DND-41 (cell line): ENCODE results near the gene UTP15.

Experiments used
- ATAC-seq: fragments of 200-7000 bp; cut with Tn5 transposase; 3 replicates; pipeline ENCODE4 v1.9.1; 2021; ENCODE audit warnings: low read depth; ENCODE audit not compliant: insufficient read depth
- DNase-seq: peaks from one replicate; pipeline ENCODE4 v3.0.0-alpha.2; 2020
- H2AFZ ChIP-seq: 2 replicates; pipeline ENCODE4 v1.6.0; 2012; ENCODE audit warnings: low read depth, low read length
- H3K27ac ChIP-seq: 2 replicates; pipeline ENCODE4 v1.5.1; 2012; ENCODE audit warnings: low read length, inconsistent platforms
- H3K27me3 ChIP-seq: fragments of 200-600 bp; sonication (generic); 2 replicates; pipeline ENCODE4 v1.6.0; 2012; ENCODE audit warnings: low read length, mild to moderate bottlenecking, inconsistent platforms; ENCODE audit not compliant: insufficient read depth, poor library complexity
- H3K36me3 ChIP-seq: 2 replicates; pipeline ENCODE4 v1.5.1; 2012; ENCODE audit warnings: low read length, inconsistent platforms; ENCODE audit not compliant: insufficient read depth
- H3K4me1 ChIP-seq: 2 replicates; pipeline ENCODE4 v1.5.1; 2012; ENCODE audit warnings: mild to moderate bottlenecking, low read length; ENCODE audit not compliant: insufficient read depth
- H3K4me2 ChIP-seq: 2 replicates; pipeline ENCODE4 v1.6.0; 2012; ENCODE audit warnings: mild to moderate bottlenecking, moderate library complexity, low read length, inconsistent platforms; ENCODE audit not compliant: insufficient read depth
- H3K4me3 ChIP-seq, 2 experiments: fragments of 200-600 bp in 1 of 2; shearing (Covaris generic) in 1 of 2; 2 replicates each; pipeline ENCODE4 v1.5.1; 2012 to 2016; ENCODE audit warnings: inconsistent platforms in 2 of 2, low read length in 2 of 2, mild to moderate bottlenecking in 2 of 2, low read depth in 1 of 2, moderate library complexity in 1 of 2
- H3K79me2 ChIP-seq: 2 replicates; pipeline ENCODE4 v1.6.0; 2012; ENCODE audit warnings: low read length, inconsistent platforms; ENCODE audit not compliant: insufficient read depth
- H3K9ac ChIP-seq: 2 replicates; pipeline ENCODE4 v1.6.0; 2012; ENCODE audit warnings: low read depth, mild to moderate bottlenecking, inconsistent platforms, low read length, moderate library complexity
- H3K9me3 ChIP-seq: 2 replicates; pipeline ENCODE4 v1.5.1; 2012; ENCODE audit warnings: low read length, moderate library complexity, mild to moderate bottlenecking, inconsistent platforms; ENCODE audit not compliant: insufficient read depth, severe bottlenecking
- H4K20me1 ChIP-seq: 2 replicates; pipeline ENCODE4 v1.6.0; 2012; ENCODE audit warnings: low read length; ENCODE audit not compliant: insufficient read depth
- EZH2 ChIP-seq: IDR thresholded peaks from 3 replicates; pipeline ENCODE4 v1.6.1; 2012; ENCODE audit warnings: borderline replicate concordance, low read depth, mild to moderate bottlenecking, moderate library complexity, low read length, inconsistent platforms; ENCODE audit not compliant: severe bottlenecking
- TF ChIP-seq, protein P1 (sequence below): IDR thresholded peaks from 2 replicates; pipeline ENCODE4 v1.5.1; 2012; ENCODE audit warnings: borderline replicate concordance, low read length, moderate library complexity, mild to moderate bottlenecking; ENCODE audit not compliant: poor library complexity, severe bottlenecking; ENCODE audit errors: extremely low read depth

UTP15 gene

DNA sequence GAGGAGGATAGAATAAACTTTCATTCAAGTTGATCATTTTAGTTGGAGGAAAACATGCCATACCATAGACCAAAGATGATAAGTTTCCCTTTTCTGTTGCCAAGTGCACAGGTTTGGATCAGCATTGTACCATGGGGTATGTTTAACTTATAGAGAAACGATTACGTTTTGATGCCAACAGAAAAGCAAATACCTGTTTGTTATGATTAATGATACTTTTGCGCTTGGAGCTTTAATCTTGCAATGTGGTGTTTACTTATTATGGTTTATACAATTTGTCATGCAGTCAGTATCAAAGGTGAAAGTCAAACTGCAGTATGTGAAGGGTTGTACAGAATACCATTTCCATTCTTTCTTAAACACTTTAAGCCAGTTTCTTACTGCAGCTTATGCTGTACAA is 47.3 kb downstream of the UTP15 start:
- no peak for TF ChIP-seq EZH2
- TF ChIP-seq, protein P1, sequence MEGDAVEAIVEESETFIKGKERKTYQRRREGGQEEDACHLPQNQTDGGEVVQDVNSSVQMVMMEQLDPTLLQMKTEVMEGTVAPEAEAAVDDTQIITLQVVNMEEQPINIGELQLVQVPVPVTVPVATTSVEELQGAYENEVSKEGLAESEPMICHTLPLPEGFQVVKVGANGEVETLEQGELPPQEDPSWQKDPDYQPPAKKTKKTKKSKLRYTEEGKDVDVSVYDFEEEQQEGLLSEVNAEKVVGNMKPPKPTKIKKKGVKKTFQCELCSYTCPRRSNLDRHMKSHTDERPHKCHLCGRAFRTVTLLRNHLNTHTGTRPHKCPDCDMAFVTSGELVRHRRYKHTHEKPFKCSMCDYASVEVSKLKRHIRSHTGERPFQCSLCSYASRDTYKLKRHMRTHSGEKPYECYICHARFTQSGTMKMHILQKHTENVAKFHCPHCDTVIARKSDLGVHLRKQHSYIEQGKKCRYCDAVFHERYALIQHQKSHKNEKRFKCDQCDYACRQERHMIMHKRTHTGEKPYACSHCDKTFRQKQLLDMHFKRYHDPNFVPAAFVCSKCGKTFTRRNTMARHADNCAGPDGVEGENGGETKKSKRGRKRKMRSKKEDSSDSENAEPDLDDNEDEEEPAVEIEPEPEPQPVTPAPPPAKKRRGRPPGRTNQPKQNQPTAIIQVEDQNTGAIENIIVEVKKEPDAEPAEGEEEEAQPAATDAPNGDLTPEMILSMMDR = no peak
- ATAC-seq (no peak), DNase-seq (no peak)
- no peaks in the 10 kb centered on the region for H3K36me3 ChIP-seq
- H3K79me2 ChIP-seq = no peaks in the 10 kb centered on the region
- no peaks in the 10 kb centered on the region for H3K4me1 ChIP-seq
- no peak overlapping the region for H3K27ac ChIP-seq
- H2AFZ ChIP-seq = no peak overlapping the region
- H3K9me3 ChIP-seq = no peaks in the 10 kb centered on the region
- H3K27me3 ChIP-seq = peaks cover 2% of the 10 kb centered on the region
- no peaks in the 10 kb centered on the region for H4K20me1 ChIP-seq
- H3K4me2 ChIP-seq = no peak overlapping the region
- no peak overlapping the region for H3K9ac ChIP-seq
- H3K4me3 ChIP-seq = no peak overlapping the region

- H3K4me1 ChIP-seq = no peaks in the 10 kb centered on the region
- H3K4me3 ChIP-seq = no peak overlapping the region
- H2AFZ ChIP-seq = no peak overlapping the region
- no peak for TF ChIP-seq EZH2
- TF ChIP-seq, protein P1 = no peak
- H3K36me3 ChIP-seq = no peaks in the 10 kb centered on the region
- H3K9me3 ChIP-seq = no peaks in the 10 kb centered on the region
- ATAC-seq = no peak
- no peak for DNase-seq
- H3K27me3 ChIP-seq = peaks cover 2% of the 10 kb centered on the region
- H4K20me1 ChIP-seq = no peaks in the 10 kb centered on the region
- H3K79me2 ChIP-seq = no peaks in the 10 kb centered on the region
- H3K27ac ChIP-seq = no peak overlapping the region
- no peak overlapping the region for H3K9ac ChIP-seq
- no peak overlapping the region for H3K4me2 ChIP-seq
Observed at GRCh38 chr5:73615085-73615484, 49.5 kb downstream of the UTP15 start.

DNA sequence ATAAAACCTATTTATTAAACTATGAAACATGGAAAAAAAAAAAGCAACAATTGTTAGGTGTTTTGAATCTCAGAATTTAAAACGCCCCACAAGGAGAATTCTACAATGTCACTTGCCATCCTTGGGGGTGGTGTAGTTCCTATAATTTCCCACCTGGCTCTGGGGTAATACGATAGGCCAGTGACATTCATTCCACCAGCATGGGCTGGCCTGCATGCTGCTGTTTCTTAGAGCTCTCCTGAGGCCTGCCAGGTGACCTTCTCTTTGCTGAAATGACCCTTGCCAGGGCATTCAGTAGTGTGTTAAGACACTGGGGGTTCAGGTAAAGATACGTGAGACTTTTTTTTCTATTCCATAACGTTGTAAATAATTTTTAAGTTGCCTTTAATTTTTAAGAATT is 50.4 kb downstream of the UTP15 start:
- H4K20me1 ChIP-seq = no peaks in the 10 kb centered on the region

More for the DNA sequence above, 50.4 kb downstream of the UTP15 start:
- Histone ChIP-seq H3K4me3 (no peak overlapping the region), H3K36me3 (no peaks in the 10 kb centered on the region), H3K4me1 (no peaks in the 10 kb centered on the region), H3K4me2 (no peak overlapping the region), H3K9me3 (no peaks in the 10 kb centered on the region), H3K79me2 (no peaks in the 10 kb centered on the region), H3K27ac (no peak overlapping the region), H3K27me3 (peaks cover 2% of the 10 kb centered on the region), H2AFZ (no peak overlapping the region), H3K9ac (no peak overlapping the region)
- DNase-seq (no peak), ATAC-seq (no peak)
- TF ChIP-seq, protein P1 = no peak
- no peak for TF ChIP-seq EZH2
